ENCODE measurements around the gene CRYBB2. TPM values are rescaled to one million over a fixed set of nuclear protein-coding genes. Genes with fewer than 3 reads are reported as not detected.

Gene CRYBB2, protein sequence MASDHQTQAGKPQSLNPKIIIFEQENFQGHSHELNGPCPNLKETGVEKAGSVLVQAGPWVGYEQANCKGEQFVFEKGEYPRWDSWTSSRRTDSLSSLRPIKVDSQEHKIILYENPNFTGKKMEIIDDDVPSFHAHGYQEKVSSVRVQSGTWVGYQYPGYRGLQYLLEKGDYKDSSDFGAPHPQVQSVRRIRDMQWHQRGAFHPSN
- polyA plus RNA-seq (2013, experiment 1 of 2) = 0.06 TPM
- 0.21 TPM for polyA plus RNA-seq (2013, experiment 2 of 2)

DNA sequence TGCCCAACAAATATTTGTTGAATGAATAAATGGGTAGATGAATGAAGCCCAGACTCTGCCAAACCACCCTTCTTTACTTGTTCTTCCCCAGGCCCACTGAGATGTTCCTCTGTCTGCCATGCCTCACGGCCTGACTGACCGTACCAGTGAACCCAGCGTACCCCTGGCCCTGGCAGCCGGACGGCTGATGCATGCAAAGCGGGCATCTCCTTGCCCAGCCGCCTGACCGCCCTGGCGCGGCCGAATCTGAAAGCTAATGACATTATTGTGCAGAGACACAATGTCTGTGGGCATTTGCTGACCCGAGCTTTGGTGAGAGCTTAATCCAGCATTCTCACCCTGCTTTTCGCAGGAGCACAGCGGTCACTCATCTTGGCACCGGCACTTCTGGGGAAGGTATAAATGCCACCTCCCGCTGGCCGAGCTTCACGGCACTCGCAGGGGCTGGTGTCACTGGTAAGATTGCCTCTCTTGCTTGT, at the start of gene CRYBB2:
TSS of gene CRYBB2 (plus strand) at position 429 of the 479 bp plus-strand sequence. CDS start 1,791 bp downstream, outside the sequence.
- Histone ChIP-seq H2BK120ac (ENCODE audit: low read depth, low read length) (no peak within 1 kb of the TSS), H2BK5ac (ENCODE audit: low read length) (no peak within 1 kb of the TSS), H4K8ac (ENCODE audit: low read depth, low read length) (no peak within 1 kb of the TSS), H3K79me1 (ENCODE audit: low read length) (no peaks in the 10 kb centered on the region), H3K36me3 (ENCODE audit: control insufficient read depth, insufficient read depth, low read length) (no peaks in the 10 kb centered on the region), H3K23ac (ENCODE audit: low read length) (no peak within 1 kb of the TSS), H3K56ac (ENCODE audit: low read length) (no peak within 1 kb of the TSS), H4K5ac (ENCODE audit: low read length) (no peak within 1 kb of the TSS), H3K9ac (ENCODE audit: low read length) (no peak within 1 kb of the TSS), H2BK15ac (replicated peaks; ENCODE audit: low read depth) (no peak within 1 kb of the TSS), H3K79me2 (ENCODE audit: control insufficient read depth, insufficient read depth, low read length) (no peaks in the 10 kb centered on the region), H3K4ac (ENCODE audit: low read depth, low read length) (no peak within 1 kb of the TSS), H3K27me3 (ENCODE audit: insufficient read depth, low read length, poor library complexity) (no peaks in the 10 kb centered on the region), H3K4me2 (ENCODE audit: low read length) (no peak within 1 kb of the TSS), H3K4me1 (ENCODE audit: control insufficient read depth, low read depth, low read length) (no peaks in the 10 kb centered on the region), H3K4me3 (ENCODE audit: low read length) (no peak within 1 kb of the TSS), H3K18ac (ENCODE audit: low read length) (no peak within 1 kb of the TSS), H3K27ac (ENCODE audit: low read depth, low read length) (no peak within 1 kb of the TSS), H2AK5ac (ENCODE audit: low read length) (no peak within 1 kb of the TSS)
- no CpG with 5 or more reads among the region's 19 CpGs for WGBS (ENCODE audit: extremely low coverage, insufficient coverage, low lambda C conversion rate)
- no peak for DNase-seq

DNA sequence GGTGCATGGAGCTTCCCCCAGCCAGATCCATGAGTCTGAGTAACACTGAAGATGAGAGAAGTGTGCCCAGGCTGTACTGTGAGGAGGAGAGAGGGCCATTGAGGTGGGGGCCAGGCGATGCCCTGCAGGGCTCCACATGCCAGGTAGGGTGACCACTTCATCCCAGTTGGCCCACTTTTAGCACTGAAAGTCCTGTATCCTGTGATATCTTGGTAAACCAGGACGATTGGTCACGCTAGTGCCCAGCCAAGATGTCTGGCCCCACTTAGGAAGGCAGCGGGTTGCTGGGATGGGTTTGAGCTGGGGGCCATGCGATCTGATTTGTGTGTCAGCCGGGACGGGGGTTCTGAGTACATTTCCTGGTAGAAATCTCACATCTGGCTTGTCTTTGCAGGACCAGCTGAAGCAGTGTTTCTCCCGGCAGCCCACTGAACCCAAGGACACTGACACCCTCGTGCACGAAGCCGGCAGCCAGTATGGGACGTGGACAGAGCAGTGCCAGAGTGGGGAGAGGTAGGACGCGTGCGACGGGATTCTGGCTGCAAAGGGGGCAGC, 48.9 kb upstream of the CRYBB2 start:
- Histone ChIP-seq H3K4ac (ENCODE audit: low read depth, low read length) (no peak overlapping the region), H2BK5ac (ENCODE audit: low read length) (no peak overlapping the region), H4K8ac (ENCODE audit: low read depth, low read length) (no peak overlapping the region), H3K4me3 (ENCODE audit: low read length) (no peak overlapping the region), H3K27ac (ENCODE audit: low read depth, low read length) (no peak overlapping the region), H2BK120ac (ENCODE audit: low read depth, low read length) (no peak overlapping the region), H3K9ac (ENCODE audit: low read length) (no peak overlapping the region), H3K36me3 (ENCODE audit: control insufficient read depth, insufficient read depth, low read length) (peaks cover 3% of the 10 kb centered on the region), H3K79me1 (ENCODE audit: low read length) (no peaks in the 10 kb centered on the region), H3K4me1 (ENCODE audit: control insufficient read depth, low read depth, low read length) (no peaks in the 10 kb centered on the region), H3K79me2 (ENCODE audit: control insufficient read depth, insufficient read depth, low read length) (no peaks in the 10 kb centered on the region), H4K5ac (ENCODE audit: low read length) (no peak overlapping the region), H2AK5ac (ENCODE audit: low read length) (no peak overlapping the region), H2BK15ac (replicated peaks; ENCODE audit: low read depth) (no peak overlapping the region), H3K4me2 (ENCODE audit: low read length) (no peak overlapping the region), H3K23ac (ENCODE audit: low read length) (no peak overlapping the region), H3K56ac (ENCODE audit: low read length) (no peak overlapping the region), H3K18ac (ENCODE audit: low read length) (no peak overlapping the region), H3K27me3 (ENCODE audit: insufficient read depth, low read length, poor library complexity) (no peaks in the 10 kb centered on the region)
- no peak for DNase-seq
- no CpG with 5 or more reads among the region's 16 CpGs for whole genome bisulfite sequencing (ENCODE audit: extremely low coverage, insufficient coverage, low lambda C conversion rate)

DNA sequence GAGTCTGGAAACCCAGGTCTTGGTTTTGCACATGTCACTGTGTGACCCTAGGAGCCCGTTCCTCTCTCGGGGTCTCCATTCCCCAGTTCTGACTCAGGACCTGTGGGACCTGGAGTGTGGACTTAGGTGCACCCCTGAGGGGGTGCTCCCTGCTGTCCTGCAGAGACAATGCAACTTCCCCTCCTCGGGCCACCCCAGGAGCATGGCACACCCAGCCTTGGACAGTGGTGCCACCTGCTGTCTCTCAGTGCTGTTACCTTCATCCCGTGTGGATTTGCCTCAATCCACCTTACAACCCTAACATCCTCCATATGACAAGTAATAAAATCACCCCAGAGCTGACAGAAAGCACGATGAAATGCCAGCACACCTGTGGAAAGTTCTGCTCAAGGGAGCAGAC, 47.3 kb upstream of the CRYBB2 start:
- H2AK5ac ChIP-seq (ENCODE audit: low read length) = no peak overlapping the region
- H3K18ac ChIP-seq (ENCODE audit: low read length) = no peak overlapping the region
- no peak overlapping the region for H2BK5ac ChIP-seq (ENCODE audit: low read length)
- H3K9ac ChIP-seq (ENCODE audit: low read length) = no peak overlapping the region
- no peak overlapping the region for H2BK15ac ChIP-seq (replicated peaks; ENCODE audit: low read depth)
- no peak overlapping the region for H3K56ac ChIP-seq (ENCODE audit: low read length)
- H3K36me3 ChIP-seq (ENCODE audit: control insufficient read depth, insufficient read depth, low read length) = peaks cover 3% of the 10 kb centered on the region
- DNase-seq = peak; percentile 24
- no peak overlapping the region for H4K5ac ChIP-seq (ENCODE audit: low read length)
- no peaks in the 10 kb centered on the region for H3K79me2 ChIP-seq (ENCODE audit: control insufficient read depth, insufficient read depth, low read length)
- WGBS (ENCODE audit: extremely low coverage, insufficient coverage, low lambda C conversion rate) = no CpG with 5 or more reads among the region's 5 CpGs
- H2BK120ac ChIP-seq (ENCODE audit: low read depth, low read length) = no peak overlapping the region
- H4K8ac ChIP-seq (ENCODE audit: low read depth, low read length) = no peak overlapping the region
- no peaks in the 10 kb centered on the region for H3K79me1 ChIP-seq (ENCODE audit: low read length)
- no peak overlapping the region for H3K27ac ChIP-seq (ENCODE audit: low read depth, low read length)
- no peak overlapping the region for H3K4ac ChIP-seq (ENCODE audit: low read depth, low read length)
- no peak overlapping the region for H3K23ac ChIP-seq (ENCODE audit: low read length)
- H3K4me2 ChIP-seq (ENCODE audit: low read length) = no peak overlapping the region
- H3K27me3 ChIP-seq (ENCODE audit: insufficient read depth, low read length, poor library complexity) = no peaks in the 10 kb centered on the region
- no peak overlapping the region for H3K4me3 ChIP-seq (ENCODE audit: low read length)
- H3K4me1 ChIP-seq (ENCODE audit: control insufficient read depth, low read depth, low read length) = no peaks in the 10 kb centered on the region

DNA sequence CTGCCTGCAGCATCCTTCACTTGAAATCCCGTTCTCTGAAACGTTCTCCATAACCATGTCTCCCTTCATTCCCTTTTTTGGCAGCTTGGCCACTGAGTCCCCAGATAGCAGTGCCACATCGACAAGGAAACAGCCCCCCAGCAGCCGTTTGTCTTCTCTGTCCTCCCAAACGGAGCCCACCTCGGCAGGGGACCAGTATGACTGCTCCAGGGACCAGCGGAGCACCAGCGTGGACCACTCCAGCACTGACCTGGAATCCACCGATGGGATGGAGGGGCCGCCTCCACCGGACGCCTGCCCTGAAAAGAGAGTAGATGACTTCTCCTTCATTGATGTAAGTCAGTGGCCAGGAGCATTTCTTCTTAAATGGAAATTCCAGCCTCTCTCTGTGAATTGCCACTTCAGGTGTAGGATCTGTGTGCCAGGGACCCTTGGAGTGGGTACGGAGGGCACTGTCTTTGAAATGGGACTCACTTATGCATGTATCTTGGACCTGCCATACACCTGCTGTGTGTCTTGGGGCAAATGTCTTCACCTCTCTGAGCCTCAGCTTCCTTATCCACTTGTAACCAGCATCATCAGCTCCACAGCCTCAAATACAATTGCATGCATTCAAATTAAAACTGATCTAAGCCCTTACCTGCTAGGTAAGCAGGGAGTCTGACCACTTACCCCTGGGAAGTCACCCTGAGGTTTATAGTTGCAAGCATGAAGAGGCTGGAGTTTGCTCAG, 45.1 kb upstream of the CRYBB2 start:
- no peak overlapping the region for H2BK120ac ChIP-seq (ENCODE audit: low read depth, low read length)
- H2AK5ac ChIP-seq (ENCODE audit: low read length) = no peak overlapping the region
- no peaks in the 10 kb centered on the region for H3K79me1 ChIP-seq (ENCODE audit: low read length)
- H2BK5ac ChIP-seq (ENCODE audit: low read length) = no peak overlapping the region
- no peak overlapping the region for H3K4me3 ChIP-seq (ENCODE audit: low read length)
- no peak overlapping the region for H3K27ac ChIP-seq (ENCODE audit: low read depth, low read length)
- H3K18ac ChIP-seq (ENCODE audit: low read length) = no peak overlapping the region
- H3K4me2 ChIP-seq (ENCODE audit: low read length) = no peak overlapping the region
- DNase-seq = no peak
- no peak overlapping the region for H2BK15ac ChIP-seq (replicated peaks; ENCODE audit: low read depth)
- WGBS (ENCODE audit: extremely low coverage, insufficient coverage, low lambda C conversion rate) = no CpG with 5 or more reads among the region's 13 CpGs
- no peak overlapping the region for H3K4ac ChIP-seq (ENCODE audit: low read depth, low read length)
- no peaks in the 10 kb centered on the region for H3K4me1 ChIP-seq (ENCODE audit: control insufficient read depth, low read depth, low read length)
- H3K9ac ChIP-seq (ENCODE audit: low read length) = no peak overlapping the region
- peaks cover 3% of the 10 kb centered on the region for H3K36me3 ChIP-seq (ENCODE audit: control insufficient read depth, insufficient read depth, low read length)
- no peaks in the 10 kb centered on the region for H3K79me2 ChIP-seq (ENCODE audit: control insufficient read depth, insufficient read depth, low read length)
- no peak overlapping the region for H3K56ac ChIP-seq (ENCODE audit: low read length)
- no peak overlapping the region for H4K8ac ChIP-seq (ENCODE audit: low read depth, low read length)
- H3K27me3 ChIP-seq (ENCODE audit: insufficient read depth, low read length, poor library complexity) = no peaks in the 10 kb centered on the region
- H3K23ac ChIP-seq (ENCODE audit: low read length) = no peak overlapping the region
- no peak overlapping the region for H4K5ac ChIP-seq (ENCODE audit: low read length)

DNA sequence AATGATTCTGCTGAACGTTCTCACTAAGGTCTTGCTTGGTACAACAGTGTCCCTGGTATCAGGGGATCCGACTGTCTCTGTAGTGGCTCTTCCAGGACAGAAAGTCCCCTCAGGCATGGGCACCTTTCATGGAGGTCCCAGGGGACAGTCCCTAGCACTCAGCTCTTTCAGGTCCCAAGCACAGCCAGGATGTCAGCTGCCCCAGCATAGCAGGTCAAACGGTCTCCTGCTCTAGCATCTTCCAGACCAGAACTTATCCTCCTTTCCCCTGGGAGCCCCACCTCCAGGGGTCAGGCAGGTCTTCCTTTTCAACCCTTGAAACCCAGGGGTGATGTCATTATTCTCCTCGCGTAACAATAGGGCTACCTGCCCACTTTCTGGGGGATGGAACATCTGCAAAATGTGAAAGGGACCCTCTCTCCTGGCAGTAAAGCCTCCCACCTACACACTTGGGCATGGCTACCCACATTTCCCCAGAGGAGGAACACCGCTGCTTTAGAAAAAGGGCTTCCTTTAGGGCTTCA, 44.5 kb upstream of the CRYBB2 start:
- Histone ChIP-seq H3K27me3 (ENCODE audit: insufficient read depth, low read length, poor library complexity) (no peaks in the 10 kb centered on the region), H3K56ac (ENCODE audit: low read length) (no peak overlapping the region), H3K18ac (ENCODE audit: low read length) (no peak overlapping the region), H3K4ac (ENCODE audit: low read depth, low read length) (no peak overlapping the region), H3K79me1 (ENCODE audit: low read length) (no peaks in the 10 kb centered on the region), H3K23ac (ENCODE audit: low read length) (no peak overlapping the region), H3K36me3 (ENCODE audit: control insufficient read depth, insufficient read depth, low read length) (peaks cover 3% of the 10 kb centered on the region), H3K27ac (ENCODE audit: low read depth, low read length) (no peak overlapping the region), H3K9ac (ENCODE audit: low read length) (no peak overlapping the region), H3K4me1 (ENCODE audit: control insufficient read depth, low read depth, low read length) (no peaks in the 10 kb centered on the region), H4K5ac (ENCODE audit: low read length) (no peak overlapping the region), H2BK15ac (replicated peaks; ENCODE audit: low read depth) (no peak overlapping the region), H2AK5ac (ENCODE audit: low read length) (no peak overlapping the region), H2BK5ac (ENCODE audit: low read length) (no peak overlapping the region), H2BK120ac (ENCODE audit: low read depth, low read length) (no peak overlapping the region), H3K4me3 (ENCODE audit: low read length) (no peak overlapping the region), H3K4me2 (ENCODE audit: low read length) (no peak overlapping the region), H3K79me2 (ENCODE audit: control insufficient read depth, insufficient read depth, low read length) (no peaks in the 10 kb centered on the region), H4K8ac (ENCODE audit: low read depth, low read length) (no peak overlapping the region)
- no peak for DNase-seq
- WGBS (ENCODE audit: extremely low coverage, insufficient coverage, low lambda C conversion rate) = no CpG with 5 or more reads among the region's 6 CpGs

Data from mesendoderm (in vitro differentiated cells).